GM12878 (cell line): ENCODE measurements around the gene ARHGAP21. TPM values are rescaled to one million over a fixed set of nuclear protein-coding genes. Genes with fewer than 3 reads are reported as not detected.

Experiments used
- ATAC-seq: fragments of 200-7000 bp; cut with Tn5 transposase; 3 replicates; pipeline ENCODE4 v1.9.1; 2020; ENCODE audit warnings: mild to moderate bottlenecking, moderate library complexity
- BruUV-seq: library from RNA; stranded (reverse); fragments of 400-500 nt; replicated peaks from 2 replicates; lab custom pipeline; 2021; lab: Mats Ljungman, UMichigan
- CTCF ChIA-PET: fragments of 300-600 bp; sonication (Branson Sonifier 250); formaldehyde crosslinking; extraction: SDS; loops from one replicate; lab custom pipeline; 2021; ENCODE audit warnings: inconsistent platforms; lab: Yijun Ruan, JAX
- POLR2A ChIA-PET: fragments of 350-600 bp; formaldehyde crosslinking; extraction: SDS; loops from one replicate; lab custom pipeline; 2021; ENCODE audit warnings: inconsistent platforms; lab: Charles Lee
- RAD21 ChIA-PET: fragments of 300-600 bp; sonication (Branson Sonifier 250); formaldehyde crosslinking; loops from one replicate; lab custom pipeline; 2023; ENCODE audit warnings: antibody characterized with exemption; ENCODE audit not compliant: unreplicated experiment; lab: Charles Lee
- SMC1A ChIA-PET: fragments of 300-600 bp; sonication (Branson Sonifier 250); formaldehyde crosslinking; loops from one replicate; lab custom pipeline; 2023; ENCODE audit not compliant: unreplicated experiment, uncharacterized antibody; lab: Charles Lee
- DNase-seq: peaks from one replicate; pipeline ENCODE4 v3.0.0-alpha.2; 2011; ENCODE audit warnings: low read depth, low spot score
- FAIRE-seq: peaks from 3 replicates; lab custom pipeline; 2011; peaks lifted over from hg19 to GRCh38; lab: Jason Lieb, UNC
- H2AFZ ChIP-seq: 2 replicates; pipeline ENCODE4 v1.6.0; 2011; ENCODE audit warnings: low read depth, low read length, control low read depth; ENCODE audit not compliant: control insufficient read depth
- H3K27ac ChIP-seq: 2 replicates; pipeline ENCODE4 v1.5.1; 2011; ENCODE audit warnings: control low read depth; ENCODE audit not compliant: control insufficient read depth, insufficient read depth
- H3K27me3 ChIP-seq, 2 experiments: replicated peaks in 1 of 2; 2 replicates each; pipeline versions ENCODE4 v1.6.0 to v1.6.1; 2011; ENCODE audit warnings: low read length in 1 of 2; ENCODE audit not compliant: control insufficient read depth in 2 of 2, insufficient read depth in 2 of 2
- H3K36me3 ChIP-seq, 2 experiments: 2 replicates each; pipeline ENCODE4 v1.5.1; 2011; ENCODE audit warnings: low read length in 1 of 2; ENCODE audit not compliant: control insufficient read depth in 2 of 2, insufficient read depth in 2 of 2
- H3K4me1 ChIP-seq: 2 replicates; pipeline ENCODE4 v1.6.1; 2011; ENCODE audit warnings: mild to moderate bottlenecking, low read length, moderate library complexity, mixed read lengths; ENCODE audit not compliant: control insufficient read depth, insufficient read depth
- H3K4me2 ChIP-seq: 2 replicates; pipeline ENCODE4 v1.6.0; 2011; ENCODE audit warnings: control low read depth; ENCODE audit not compliant: control insufficient read depth, insufficient read depth
- H3K4me3 ChIP-seq: fragments of 200-600 bp; sonication (generic); 2 replicates; pipeline ENCODE4 v1.5.1; 2016
- H3K79me2 ChIP-seq: 2 replicates; pipeline ENCODE4 v1.6.0; 2011; ENCODE audit warnings: low read length; ENCODE audit not compliant: control insufficient read depth, insufficient read depth
- H3K9ac ChIP-seq: 2 replicates; pipeline ENCODE4 v1.8.0; 2011; ENCODE audit warnings: low read length, control low read depth, mixed read lengths; ENCODE audit not compliant: control insufficient read depth, insufficient read depth
- H3K9me3 ChIP-seq: replicated peaks from 3 replicates; pipeline ENCODE4 v1.5.1; 2011; ENCODE audit warnings: mild to moderate bottlenecking, low read length; ENCODE audit not compliant: control insufficient read depth, insufficient read depth
- H4K20me1 ChIP-seq: 2 replicates; pipeline ENCODE4 v1.6.0; 2011; ENCODE audit not compliant: control insufficient read depth, insufficient read depth
- CHD1 ChIP-seq: IDR thresholded peaks from 2 replicates; pipeline ENCODE4 v1.6.1; 2012; ENCODE audit warnings: low read depth, low read length, improper control_type of control experiment
- IKZF2 ChIP-seq, 2 experiments: fragments of 450-650 bp; IDR thresholded peaks; 2 replicates each; pipeline ENCODE4 v1.6.1; 2017; ENCODE audit warnings: mild to moderate bottlenecking in 2 of 2, moderate library complexity in 2 of 2
- PAX5 ChIP-seq: IDR thresholded peaks from 2 replicates; pipeline ENCODE4 v1.6.1; 2011; ENCODE audit warnings: low read depth, low read length, borderline replicate concordance
- WRNIP1 ChIP-seq: IDR thresholded peaks from 2 replicates; pipeline ENCODE4 v1.6.1; 2011; ENCODE audit warnings: low read depth, low read length, improper control_type of control experiment, borderline replicate concordance
- WGBS: methylation state at CpG from one replicate; pipeline ENCODE4 v1.1.6; 2016; ENCODE audit warnings: low lambda C conversion rate; ENCODE audit not compliant: insufficient replicate concordance, insufficient coverage; ENCODE audit errors: missing lambda C conversion rate; 5-methylcytosine and 5-hydroxymethylcytosine counted together
- in situ Hi-C: fragments of 300-500 bp; cut with MboI; formaldehyde crosslinking; loops from 9 replicates; pipeline ENCODE4 v1.14.3; 2018; ENCODE audit warnings: mixed read lengths
- intact Hi-C: fragments of 100-400 bp; cut with micrococcal nuclease; formaldehyde crosslinking; loops from one replicate; pipeline ENCODE4 v1.14.2; 2022; ENCODE audit not compliant: unreplicated experiment
- polyA plus RNA-seq, 11 experiments: library from polyadenylated mRNA; depleted of rRNA in 4 of 11; unstranded in 6 of 11; stranded (reverse) in 5 of 11; fragments of >200 nt; fragmentation: Nextera tagmentation in 4 of 11; fragmentation: Illumina TruSeq in 1 of 11; extraction: Ambion mirVana in 4 of 11; extraction: Trizol in 1 of 11; gene quantifications; 1 replicate in 1 of 11; 2 replicates in 10 of 11; pipeline versions ENCODE4 v1.2.1 to v1.2.3, GENCODE V29; 2011 to 2016; ENCODE audit warnings: inconsistent platforms in 2 of 11, missing spikeins in 2 of 11, low read depth in 1 of 11
- total RNA-seq, 4 experiments: library from RNA; depleted of rRNA in 3 of 4; stranded (reverse); fragments of >200 nt in 3 of 4; fragmentation: Illumina TruSeq in 1 of 4; extraction: Trizol in 1 of 4; gene quantifications; 2 replicates each; pipeline versions ENCODE4 v1.2.1 to v1.2.3, GENCODE V29; 2013 to 2021
- TF ChIP-seq, protein P1 (sequence below): fragments of 450-650 bp; IDR thresholded peaks from 2 replicates; pipeline ENCODE4 v1.6.1; 2017; ENCODE audit warnings: mild to moderate bottlenecking, moderate library complexity
- TF ChIP-seq, protein P2 (sequence below): IDR thresholded peaks from 2 replicates; pipeline ENCODE4 v1.6.1; 2012; ENCODE audit warnings: low read depth, low read length, improper control_type of control experiment

Gene ARHGAP21
- total and polyA plus RNA-seq, 10 of the 15 experiments (the other 5 are each of a cell fraction or from before 2014, with no cell fraction given): 11.7 to 103 (median 37.6) TPM

DNA sequence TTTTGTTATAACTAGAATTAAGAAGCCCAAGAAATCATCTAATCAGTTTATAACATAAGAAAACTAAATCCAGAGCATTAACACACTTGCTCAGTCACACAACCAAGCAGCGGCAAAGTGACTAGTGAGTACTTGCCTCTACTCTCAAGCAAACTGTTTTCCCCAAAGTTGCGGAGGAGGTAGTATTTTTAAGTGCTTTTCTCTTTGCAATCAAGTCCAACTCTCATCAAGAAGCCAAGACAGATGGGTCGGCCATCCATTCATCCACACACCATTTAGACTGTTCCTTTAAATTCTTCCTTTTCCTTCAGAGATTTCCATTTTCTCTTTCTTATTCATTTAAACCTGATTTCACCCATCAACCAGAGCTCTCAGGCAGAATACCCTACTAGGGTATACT is 25.4 kb downstream of the ARHGAP21 start (continued):
- no peak for TF ChIP-seq IKZF2 (IDR thresholded peaks at IDR 0.05)
- TF ChIP-seq PAX5: no peak
- TF ChIP-seq, protein P1, sequence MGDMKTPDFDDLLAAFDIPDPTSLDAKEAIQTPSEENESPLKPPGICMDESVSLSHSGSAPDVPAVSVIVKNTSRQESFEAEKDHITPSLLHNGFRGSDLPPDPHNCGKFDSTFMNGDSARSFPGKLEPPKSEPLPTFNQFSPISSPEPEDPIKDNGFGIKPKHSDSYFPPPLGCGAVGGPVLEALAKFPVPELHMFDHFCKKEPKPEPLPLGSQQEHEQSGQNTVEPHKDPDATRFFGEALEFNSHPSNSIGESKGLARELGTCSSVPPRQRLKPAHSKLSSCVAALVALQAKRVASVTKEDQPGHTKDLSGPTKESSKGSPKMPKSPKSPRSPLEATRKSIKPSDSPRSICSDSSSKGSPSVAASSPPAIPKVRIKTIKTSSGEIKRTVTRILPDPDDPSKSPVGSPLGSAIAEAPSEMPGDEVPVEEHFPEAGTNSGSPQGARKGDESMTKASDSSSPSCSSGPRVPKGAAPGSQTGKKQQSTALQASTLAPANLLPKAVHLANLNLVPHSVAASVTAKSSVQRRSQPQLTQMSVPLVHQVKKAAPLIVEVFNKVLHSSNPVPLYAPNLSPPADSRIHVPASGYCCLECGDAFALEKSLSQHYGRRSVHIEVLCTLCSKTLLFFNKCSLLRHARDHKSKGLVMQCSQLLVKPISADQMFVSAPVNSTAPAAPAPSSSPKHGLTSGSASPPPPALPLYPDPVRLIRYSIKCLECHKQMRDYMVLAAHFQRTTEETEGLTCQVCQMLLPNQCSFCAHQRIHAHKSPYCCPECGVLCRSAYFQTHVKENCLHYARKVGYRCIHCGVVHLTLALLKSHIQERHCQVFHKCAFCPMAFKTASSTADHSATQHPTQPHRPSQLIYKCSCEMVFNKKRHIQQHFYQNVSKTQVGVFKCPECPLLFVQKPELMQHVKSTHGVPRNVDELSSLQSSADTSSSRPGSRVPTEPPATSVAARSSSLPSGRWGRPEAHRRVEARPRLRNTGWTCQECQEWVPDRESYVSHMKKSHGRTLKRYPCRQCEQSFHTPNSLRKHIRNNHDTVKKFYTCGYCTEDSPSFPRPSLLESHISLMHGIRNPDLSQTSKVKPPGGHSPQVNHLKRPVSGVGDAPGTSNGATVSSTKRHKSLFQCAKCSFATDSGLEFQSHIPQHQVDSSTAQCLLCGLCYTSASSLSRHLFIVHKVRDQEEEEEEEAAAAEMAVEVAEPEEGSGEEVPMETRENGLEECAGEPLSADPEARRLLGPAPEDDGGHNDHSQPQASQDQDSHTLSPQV: no peak

DNA sequence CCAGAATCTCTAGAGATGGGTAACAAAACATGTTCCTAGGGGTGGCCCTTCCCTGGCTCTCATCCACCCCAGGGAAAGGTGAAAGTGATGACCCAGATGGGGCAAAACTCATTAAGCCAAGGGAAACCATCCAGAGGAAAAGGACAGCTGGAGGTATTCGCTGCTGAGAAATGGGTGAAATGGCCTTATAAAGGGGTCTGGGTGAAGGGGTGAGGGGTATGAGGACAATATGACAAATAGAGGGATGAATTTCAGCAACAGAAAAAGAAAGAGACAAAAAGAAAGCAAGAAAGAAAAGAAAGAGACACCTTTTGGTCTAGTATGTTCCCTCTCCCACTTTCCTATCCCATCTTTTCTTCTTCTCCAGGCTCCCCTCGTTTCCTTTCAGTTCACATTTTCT is 26.6 kb downstream of the ARHGAP21 start:
- no TSS peak for BruUV-seq
- ATAC-seq (no peak), FAIRE-seq (no peak)
- POLR2A ChIA-PET: interaction anchor here (0.5 to 1.2 kb wide), 3 partner anchors 9 to 198 kb away, joined by 3 to 4 read pairs (median 3); no protein-coding TSS in a partner anchor
- Histone ChIP-seq H3K4me2 (no peak overlapping the region), H3K27me3 (no peaks in the 10 kb centered on the region)
- no peak for TF ChIP-seq CHD1
- TF ChIP-seq WRNIP1: no peak
- TF ChIP-seq, protein P2, sequence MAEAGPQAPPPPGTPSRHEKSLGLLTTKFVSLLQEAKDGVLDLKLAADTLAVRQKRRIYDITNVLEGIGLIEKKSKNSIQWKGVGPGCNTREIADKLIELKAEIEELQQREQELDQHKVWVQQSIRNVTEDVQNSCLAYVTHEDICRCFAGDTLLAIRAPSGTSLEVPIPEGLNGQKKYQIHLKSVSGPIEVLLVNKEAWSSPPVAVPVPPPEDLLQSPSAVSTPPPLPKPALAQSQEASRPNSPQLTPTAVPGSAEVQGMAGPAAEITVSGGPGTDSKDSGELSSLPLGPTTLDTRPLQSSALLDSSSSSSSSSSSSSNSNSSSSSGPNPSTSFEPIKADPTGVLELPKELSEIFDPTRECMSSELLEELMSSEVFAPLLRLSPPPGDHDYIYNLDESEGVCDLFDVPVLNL: no peak
- TF ChIP-seq, all 136 proteins: peak for 0
- RAD21 ChIA-PET: no interaction called here
- no peak overlapping the region for H2AFZ ChIP-seq
- in situ Hi-C loops (no loop called here), intact Hi-C loops (no loop called here)
- H3K9ac ChIP-seq: no peak overlapping the region
- no peak overlapping the region for H3K4me3 ChIP-seq
- peaks cover 6% of the 10 kb centered on the region for H3K4me1 ChIP-seq
- no peak overlapping the region for H3K27ac ChIP-seq
- H3K36me3 ChIP-seq: peaks cover 0 to 6% of the 10 kb centered on the region in 2 experiments; a peak in 2 of 4 replicates
- no peaks in the 10 kb centered on the region; the same call in 1 of the 2 replicates for H3K79me2 ChIP-seq
- CTCF ChIA-PET: interaction anchor here (2.0 kb wide), 1 partner anchor 11 kb away, joined by 4 read pairs; no protein-coding TSS in a partner anchor
- H3K9me3 ChIP-seq: no peaks in the 10 kb centered on the region
- no peaks in the 10 kb centered on the region for H4K20me1 ChIP-seq
- SMC1A ChIA-PET: interaction anchor here (0.7 to 3.8 kb wide), 6 partner anchors 10 to 50 kb away, joined by 3 to 25 read pairs (median 10); no protein-coding TSS in a partner anchor
- DNase-seq: no peak
- WGBS: 70% methylated on average over 2 of the region's 2 CpGs
